Choroid plexus epithelial cell (primary cell): Measurements from ENCODE around the gene MPI.
A peak's percentile ranks its signal among the peaks of the same experiment; 100 is the strongest.
"Not testable (repeated sequence)": the region's sequence is repeated elsewhere in the genome, so short reads cannot be mapped to it uniquely, and the experiment has no call there.

Source experiments
- DNase-seq: peaks from one replicate; pipeline ENCODE4 v3.0.0-alpha.2; 2010; ENCODE audit warnings: low read depth
- H3K4me3 ChIP-seq: 2 replicates; pipeline ENCODE4 v1.5.1; 2011; ENCODE audit warnings: low read depth, mild to moderate bottlenecking, control low read depth, low read length, moderate library complexity
- TF ChIP-seq, protein P1 (sequence below): conservative IDR thresholded peaks from 2 replicates; pipeline ENCODE4 v1.5.1; 2011; ENCODE audit warnings: low read depth, mild to moderate bottlenecking, control low read depth, inconsistent platforms, low read length, moderate library complexity

MPI gene

DNA sequence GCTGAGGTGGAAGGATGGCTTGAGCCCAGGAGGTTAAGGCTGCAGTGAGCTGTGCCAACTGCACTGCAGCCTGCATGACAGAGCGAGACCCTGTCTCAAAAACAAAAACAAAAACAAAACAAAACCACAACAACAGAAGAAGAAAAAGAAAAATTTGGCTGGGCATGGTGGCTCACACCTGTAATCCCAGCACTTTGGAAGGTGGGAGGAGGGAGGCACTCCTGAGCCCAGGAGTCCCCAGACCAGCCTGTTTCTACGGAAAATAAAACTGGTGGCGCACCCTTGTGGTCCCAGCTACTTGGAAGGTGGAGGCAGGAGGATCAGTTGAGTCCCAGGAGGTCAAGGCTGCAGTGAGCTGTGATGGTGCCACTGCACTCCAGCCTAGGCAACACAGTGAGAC, 45.4 kb downstream of the MPI start:
- TF ChIP-seq, protein P1, sequence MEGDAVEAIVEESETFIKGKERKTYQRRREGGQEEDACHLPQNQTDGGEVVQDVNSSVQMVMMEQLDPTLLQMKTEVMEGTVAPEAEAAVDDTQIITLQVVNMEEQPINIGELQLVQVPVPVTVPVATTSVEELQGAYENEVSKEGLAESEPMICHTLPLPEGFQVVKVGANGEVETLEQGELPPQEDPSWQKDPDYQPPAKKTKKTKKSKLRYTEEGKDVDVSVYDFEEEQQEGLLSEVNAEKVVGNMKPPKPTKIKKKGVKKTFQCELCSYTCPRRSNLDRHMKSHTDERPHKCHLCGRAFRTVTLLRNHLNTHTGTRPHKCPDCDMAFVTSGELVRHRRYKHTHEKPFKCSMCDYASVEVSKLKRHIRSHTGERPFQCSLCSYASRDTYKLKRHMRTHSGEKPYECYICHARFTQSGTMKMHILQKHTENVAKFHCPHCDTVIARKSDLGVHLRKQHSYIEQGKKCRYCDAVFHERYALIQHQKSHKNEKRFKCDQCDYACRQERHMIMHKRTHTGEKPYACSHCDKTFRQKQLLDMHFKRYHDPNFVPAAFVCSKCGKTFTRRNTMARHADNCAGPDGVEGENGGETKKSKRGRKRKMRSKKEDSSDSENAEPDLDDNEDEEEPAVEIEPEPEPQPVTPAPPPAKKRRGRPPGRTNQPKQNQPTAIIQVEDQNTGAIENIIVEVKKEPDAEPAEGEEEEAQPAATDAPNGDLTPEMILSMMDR, result peak; percentile 22
- H3K4me3 ChIP-seq, DNase-seq: not testable (repeated sequence)

DNA sequence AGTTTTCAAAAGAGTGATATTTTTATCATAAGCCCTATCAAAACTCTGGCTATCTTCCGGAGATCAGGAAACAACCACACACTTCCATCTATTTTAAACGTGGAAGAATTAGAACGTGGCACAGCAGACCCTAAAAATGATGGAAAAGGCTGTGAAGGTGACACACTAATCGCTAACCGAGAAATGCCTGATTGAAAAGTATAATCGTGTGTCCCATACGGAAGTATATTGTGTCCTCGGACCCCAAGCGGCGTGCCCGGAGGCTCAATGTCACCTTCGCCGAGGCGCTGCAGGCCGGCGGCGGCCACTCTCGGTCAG, 47.4 kb downstream of the MPI start:
- DNase-seq, result no peak
- TF ChIP-seq, protein P1, result no peak
- H3K4me3 ChIP-seq, result peak overlapping the region; percentile 96

DNA sequence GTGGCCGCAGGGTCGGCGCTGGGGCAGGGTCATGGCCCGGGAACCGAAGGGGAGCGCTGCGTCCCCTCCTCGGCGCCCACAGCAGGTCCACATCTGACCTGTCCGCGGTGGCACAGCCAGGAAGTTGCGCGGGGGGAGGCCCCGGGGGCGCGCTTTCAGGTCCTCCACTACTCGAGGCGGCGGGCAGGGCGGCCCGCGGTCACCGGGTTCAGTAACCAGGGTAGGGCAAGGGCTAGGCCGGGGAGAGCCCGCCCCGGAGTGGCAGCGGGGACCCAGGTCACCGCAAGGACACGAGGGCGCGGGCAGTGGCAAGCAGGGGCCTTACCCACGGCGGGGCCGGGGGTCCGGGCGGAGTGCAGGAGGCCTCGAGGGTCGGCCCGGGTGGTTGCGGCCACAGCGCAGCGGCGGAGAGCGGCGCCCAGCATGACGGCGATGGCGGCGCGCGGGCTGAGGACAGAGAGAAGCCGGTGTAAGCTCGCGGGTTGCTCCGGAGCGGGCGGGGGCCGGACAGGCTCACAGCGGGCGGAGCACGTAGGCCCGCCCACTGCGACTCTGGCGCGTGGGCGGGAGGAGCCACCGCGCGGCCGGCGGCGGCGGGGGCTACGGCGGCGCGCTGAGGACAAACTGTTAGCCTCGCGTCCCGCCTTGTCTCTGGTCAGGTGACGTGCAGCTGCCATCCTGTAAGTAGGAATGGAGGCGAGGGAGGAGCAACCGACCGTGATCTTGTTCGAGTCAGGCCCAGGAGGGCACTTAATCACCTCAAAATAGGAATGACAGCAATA, 47.9 kb downstream of the MPI start, which contains the start of gene COX5A:
Gene COX5A, minus strand, starts transcription at position 484 of the 782 bp plus-strand sequence. Its CDS starts 59 bp downstream, at position 425.
- peak within 1 kb of the TSS; percentile 96 for H3K4me3 ChIP-seq
- TF ChIP-seq, protein P1, result no peak
- peak; percentile 98 for DNase-seq

DNA sequence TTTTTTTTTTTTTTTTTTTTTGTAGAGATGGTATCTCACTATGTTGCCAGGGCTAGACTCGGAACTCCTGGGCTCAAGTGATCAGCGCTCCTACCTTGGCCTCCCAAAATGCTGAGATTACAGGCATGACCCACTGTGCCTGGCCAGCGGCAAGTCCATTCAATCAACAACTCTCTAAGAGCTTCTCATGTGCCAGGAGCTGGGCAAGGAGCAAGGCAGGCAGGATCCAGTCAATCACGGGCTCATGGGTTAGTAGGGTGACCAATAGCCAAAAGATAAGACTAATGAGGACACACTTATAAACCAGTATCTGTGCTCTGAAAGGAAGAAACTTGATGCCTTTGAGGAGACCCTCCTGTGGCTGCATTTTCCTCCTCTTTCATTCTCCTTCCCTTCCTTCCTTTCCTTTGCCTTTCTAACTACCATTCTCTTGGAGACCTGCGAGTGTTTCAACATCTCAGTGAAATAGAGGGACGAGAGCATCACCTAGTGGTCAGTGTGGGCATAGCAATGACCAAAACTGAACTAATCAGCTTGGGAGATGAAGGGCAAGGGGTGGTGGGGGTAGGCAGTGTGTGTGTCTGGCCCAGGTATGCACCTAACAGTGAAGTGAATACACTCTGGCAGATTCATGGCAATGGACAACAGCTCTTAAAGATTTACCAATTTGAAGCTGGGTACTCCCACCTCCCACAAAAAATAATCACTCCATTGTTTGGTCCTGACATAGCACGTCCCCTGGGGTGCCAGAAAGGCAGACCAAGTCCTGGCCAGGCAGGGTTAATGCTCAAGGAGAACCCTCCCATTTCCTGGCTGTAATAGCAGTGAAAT, 60.5 kb downstream of the MPI start:
- no peak overlapping the region for H3K4me3 ChIP-seq
- TF ChIP-seq, protein P1, result peak; percentile 98
- DNase-seq, result peak; percentile 83

DNA sequence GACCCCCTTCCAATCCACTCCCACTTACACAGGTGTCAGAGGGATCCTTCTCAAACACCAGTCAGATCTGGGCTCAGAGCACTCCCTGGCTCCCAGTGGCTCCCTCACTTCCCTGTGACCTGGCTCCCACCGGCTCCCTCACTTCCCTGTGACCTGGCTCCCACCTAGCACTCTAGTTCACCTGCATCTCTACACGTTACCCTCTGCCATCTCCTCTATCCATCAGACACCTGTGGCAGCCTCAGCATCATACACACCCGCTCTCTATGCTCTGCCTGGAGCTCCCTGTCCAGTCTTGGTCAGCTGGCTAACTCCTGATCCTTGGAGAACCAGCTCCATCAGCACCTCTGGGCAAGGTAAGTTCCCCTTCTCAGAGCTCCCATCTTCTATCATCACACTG, 61.2 kb downstream of the MPI start:
- no peak for DNase-seq
- TF ChIP-seq, protein P1, result no peak
- H3K4me3 ChIP-seq, result no peak overlapping the region
